Neural progenitor cell (in vitro differentiated cells): ENCODE results near the gene CSTF2T.

Experiments
- EZH2 ChIP-seq: fragments of 200-600 bp; sonication (generic); IDR thresholded peaks from 2 replicates; pipeline ENCODE4 v1.6.1; 2017; ENCODE audit warnings: antibody characterized with exemption, mild to moderate bottlenecking, moderate library complexity
- EZH2phosphoT487 ChIP-seq: fragments of 200-600 bp; sonication (generic); IDR thresholded peaks from 2 replicates; pipeline ENCODE4 v1.6.1; 2017; ENCODE audit warnings: antibody characterized with exemption

GRCh38 chr10:51748959-51749358 lies 49.6 kb upstream of the CSTF2T start:
- TF ChIP-seq EZH2phosphoT487 (no peak), EZH2 (no peak)
